ENCODE results near the gene FSD1L.
"Not testable (repeated sequence)": the region's sequence is repeated elsewhere in the genome, so short reads cannot be mapped to it uniquely, and the experiment has no call there.

Gene FSD1L

DNA sequence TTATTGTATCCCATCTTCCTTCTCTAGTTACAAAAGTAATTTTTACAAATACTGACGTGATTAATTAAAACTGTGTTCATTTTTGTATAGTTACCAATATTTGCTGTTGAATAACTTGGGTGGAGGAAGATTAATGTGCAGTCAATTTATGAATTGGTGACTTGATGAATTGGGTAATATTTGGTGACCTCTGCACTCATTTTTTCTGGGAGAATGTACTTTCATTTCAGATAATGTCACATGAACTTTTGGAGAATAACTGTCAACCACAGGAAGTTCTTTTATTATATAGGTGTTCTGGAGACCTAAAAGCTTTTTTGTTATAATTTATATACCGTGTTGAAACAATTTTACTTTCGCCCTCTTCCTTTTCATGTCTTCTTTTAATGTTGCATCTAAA, 83.7 kb downstream of the FSD1L start:
- no peak overlapping the region for H3K27ac Mint-ChIP-seq
- peaks cover 14% of the 10 kb centered on the region for H3K9me3 Mint-ChIP-seq
- H3K27me3 Mint-ChIP-seq (ENCODE audit: low read depth) = no peaks in the 10 kb centered on the region
- no peak overlapping the region for H3K4me3 Mint-ChIP-seq
- H3K36me3 Mint-ChIP-seq (ENCODE audit: low read depth) = no peaks in the 10 kb centered on the region
- peaks cover 7% of the 10 kb centered on the region for H3K4me1 Mint-ChIP-seq (ENCODE audit: low read depth)

DNA sequence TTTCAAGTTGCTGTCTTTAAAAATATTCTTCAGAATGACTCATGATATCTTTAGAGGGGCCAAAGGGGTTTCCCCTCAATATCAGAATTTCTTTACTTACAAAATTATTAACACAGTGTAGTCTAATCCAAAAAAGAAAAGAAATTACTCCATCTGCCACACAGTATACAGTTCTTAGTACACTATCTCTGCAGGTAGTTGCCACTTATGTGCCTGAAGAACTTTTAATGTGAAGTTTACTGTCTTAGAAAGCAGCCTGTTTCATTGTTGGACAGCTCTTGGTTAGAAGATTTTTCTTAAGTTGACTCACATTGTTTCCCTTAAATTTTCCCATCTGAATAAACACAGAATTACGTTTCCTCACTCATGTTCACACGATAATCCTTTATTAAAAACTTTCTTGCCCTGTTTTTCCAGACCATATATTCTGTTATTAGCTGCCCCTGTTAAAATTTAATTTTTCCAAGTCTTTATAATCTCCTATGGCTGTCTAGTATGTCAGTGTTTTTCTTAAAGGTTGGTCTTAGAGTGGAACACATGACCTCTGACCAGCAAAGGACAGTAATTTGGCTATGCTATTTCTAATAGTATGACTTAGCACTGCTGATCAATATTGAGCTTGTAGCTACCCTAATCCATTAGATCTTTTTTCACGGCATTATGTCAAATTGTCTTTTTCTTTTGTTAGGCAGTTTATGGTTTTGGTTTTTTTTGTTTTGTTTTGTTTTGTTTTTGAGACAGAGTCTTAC, 88.3 kb downstream of the FSD1L start:
- no peaks in the 10 kb centered on the region for H3K36me3 Mint-ChIP-seq (ENCODE audit: low read depth)
- H3K27me3 Mint-ChIP-seq (ENCODE audit: low read depth) = no peaks in the 10 kb centered on the region
- H3K4me1 Mint-ChIP-seq (ENCODE audit: low read depth) = peaks cover 7% of the 10 kb centered on the region
- H3K27ac Mint-ChIP-seq = no peak overlapping the region
- no peaks in the 10 kb centered on the region for H3K9me3 Mint-ChIP-seq
- no peak overlapping the region for H3K4me3 Mint-ChIP-seq

DNA sequence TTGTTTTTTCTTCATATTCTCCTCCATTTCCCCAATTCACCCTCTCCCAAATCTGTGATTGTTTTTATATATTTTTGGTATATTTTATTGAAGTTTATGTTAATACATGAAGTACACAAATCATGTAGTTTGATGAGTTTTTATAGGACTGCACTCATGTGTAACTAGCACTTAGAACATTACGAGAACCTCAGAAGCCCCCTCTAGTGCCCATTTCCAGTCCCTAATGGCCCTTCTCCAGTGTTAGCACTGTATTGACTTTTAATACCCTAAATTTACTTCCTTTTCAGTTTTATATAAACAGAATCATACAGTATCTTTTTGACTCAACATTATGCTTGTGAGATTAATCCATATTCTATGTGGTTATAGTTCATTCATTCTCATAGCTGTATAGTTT, 91.6 kb downstream of the FSD1L start:
- no peak overlapping the region for H3K27ac Mint-ChIP-seq
- no peak overlapping the region for H3K4me3 Mint-ChIP-seq
- H3K36me3 Mint-ChIP-seq (ENCODE audit: low read depth) = no peaks in the 10 kb centered on the region
- peaks cover 2% of the 10 kb centered on the region for H3K4me1 Mint-ChIP-seq (ENCODE audit: low read depth)
- no peaks in the 10 kb centered on the region for H3K9me3 Mint-ChIP-seq
- H3K27me3 Mint-ChIP-seq (ENCODE audit: low read depth) = no peaks in the 10 kb centered on the region

DNA sequence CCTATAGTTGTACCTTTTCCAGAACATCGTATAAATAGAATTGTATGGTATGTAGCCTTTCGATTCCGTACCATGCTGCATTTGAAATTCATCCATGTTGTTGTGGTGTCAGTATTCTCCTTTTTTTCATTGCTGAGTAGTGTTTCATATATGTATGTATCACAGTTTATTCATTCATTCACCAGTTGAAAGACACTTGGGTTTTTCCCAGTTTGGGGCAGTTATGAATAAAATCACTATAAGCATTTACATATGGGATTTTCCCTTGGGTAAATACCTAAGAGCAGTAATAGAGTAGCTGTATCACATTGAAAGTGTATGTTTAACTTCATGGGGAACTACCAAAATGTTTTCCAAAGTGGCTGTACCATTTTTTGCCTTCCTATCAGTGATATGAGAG, 94.0 kb downstream of the FSD1L start:
- H3K36me3 Mint-ChIP-seq (ENCODE audit: low read depth) = no peaks in the 10 kb centered on the region
- no peaks in the 10 kb centered on the region for H3K9me3 Mint-ChIP-seq
- no peak overlapping the region for H3K4me3 Mint-ChIP-seq
- H3K4me1 Mint-ChIP-seq (ENCODE audit: low read depth) = peaks cover 2% of the 10 kb centered on the region
- H3K27me3 Mint-ChIP-seq (ENCODE audit: low read depth) = no peaks in the 10 kb centered on the region
- no peak overlapping the region for H3K27ac Mint-ChIP-seq

DNA sequence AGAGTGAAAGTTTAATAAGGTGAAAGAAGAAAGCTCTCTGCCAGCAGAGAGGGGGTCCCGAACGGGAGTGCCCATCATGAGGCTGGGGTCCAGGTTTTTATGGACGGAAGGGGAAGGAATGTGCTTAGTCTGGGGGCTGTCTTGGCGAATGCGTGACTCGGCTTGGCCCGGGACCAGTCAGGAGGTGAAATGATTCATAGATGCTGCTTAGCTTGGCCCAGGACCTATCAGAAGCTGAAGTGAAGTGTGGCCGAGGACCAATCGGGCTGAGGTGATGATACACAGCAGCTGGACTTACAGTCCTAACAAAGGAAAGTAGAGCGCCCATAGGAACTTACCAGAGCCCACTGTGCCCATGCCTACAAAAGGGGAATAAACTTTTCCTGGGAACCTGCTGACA, 106.2 kb downstream of the FSD1L start:
- Mint-ChIP-seq H3K36me3 (ENCODE audit: low read depth) (no peaks in the 10 kb centered on the region), H3K4me3 (no peak overlapping the region), H3K9me3 (no peaks in the 10 kb centered on the region), H3K4me1 (ENCODE audit: low read depth) (peaks cover 14% of the 10 kb centered on the region), H3K27ac (no peak overlapping the region), H3K27me3 (ENCODE audit: low read depth) (no peaks in the 10 kb centered on the region)

DNA sequence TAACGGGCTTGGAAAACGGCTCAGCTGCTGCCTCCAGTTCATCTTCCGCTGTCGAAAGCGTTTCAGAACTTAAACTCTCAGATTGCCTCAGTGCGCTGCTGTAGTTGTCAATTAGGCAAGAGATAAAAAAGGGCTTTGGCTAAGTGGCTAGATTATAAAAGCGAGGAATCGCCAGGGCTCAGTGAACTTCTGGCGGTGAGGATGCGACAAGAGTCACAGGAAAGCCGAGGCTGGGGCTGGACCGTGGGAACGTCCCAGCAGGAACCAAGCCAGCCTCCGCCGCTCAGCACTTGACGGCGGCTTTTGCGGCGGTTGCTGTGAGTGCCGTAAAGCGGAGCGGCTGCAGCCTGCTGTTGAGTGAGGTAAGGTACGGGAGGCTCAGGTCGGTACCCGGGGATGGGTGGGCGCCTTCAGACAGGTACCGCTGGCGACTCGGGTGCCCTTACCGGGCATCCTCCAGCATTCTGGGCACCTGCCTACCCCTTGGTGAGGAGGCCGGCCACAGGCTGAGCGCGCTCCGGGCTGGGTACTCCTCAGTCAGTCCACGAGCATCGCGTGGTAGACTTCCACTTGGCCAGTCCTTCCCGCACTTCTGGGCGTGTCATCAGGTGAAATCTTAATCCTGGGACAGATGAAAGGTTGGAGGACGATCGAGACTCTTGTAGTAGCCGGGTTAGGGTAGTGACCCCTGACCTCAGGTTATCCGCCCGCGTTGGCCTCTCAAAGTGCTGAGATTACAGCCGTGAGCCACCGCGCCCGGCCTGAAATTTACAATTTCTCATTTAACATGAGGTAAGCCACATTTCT, 110.2 kb downstream of the FSD1L start, which contains the start of gene FKTN:
Gene FKTN, plus strand, starts transcription at position 328 of the 807 bp plus-strand sequence. CDS start 16,902 bp downstream, outside the sequence.
- H3K4me3 Mint-ChIP-seq = peak within 1 kb of the TSS; percentile 92
- peak within 1 kb of the TSS; percentile 63 for H3K27ac Mint-ChIP-seq
- H3K36me3 Mint-ChIP-seq (ENCODE audit: low read depth) = peaks cover 18% of the 10 kb centered on the region
- H3K9me3 Mint-ChIP-seq = peaks cover 19% of the 10 kb centered on the region
- H3K4me1 Mint-ChIP-seq (ENCODE audit: low read depth) = peaks cover 17% of the 10 kb centered on the region
- H3K27me3 Mint-ChIP-seq (ENCODE audit: low read depth) = no peaks in the 10 kb centered on the region

DNA sequence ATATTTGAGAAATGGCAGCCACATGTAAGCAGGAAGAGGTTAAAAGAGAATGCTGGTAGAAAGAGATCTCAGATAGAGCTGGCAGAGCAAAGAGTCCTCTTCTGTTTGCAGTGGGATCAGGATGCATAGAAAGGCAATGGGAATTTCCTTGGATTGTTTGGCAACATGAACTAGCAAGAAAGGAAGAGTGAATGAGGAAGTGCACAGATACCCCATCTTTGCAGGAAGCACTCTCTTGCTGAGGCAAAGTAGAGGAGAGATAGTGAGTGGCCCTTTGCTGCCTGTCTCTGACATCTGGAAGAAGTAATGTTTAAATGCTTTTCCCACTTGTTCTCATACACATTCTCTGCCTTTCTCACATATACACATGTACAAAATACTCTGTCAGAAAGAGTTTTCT, 124.6 kb downstream of the FSD1L start:
- H3K9me3 Mint-ChIP-seq = peaks cover 25% of the 10 kb centered on the region
- peaks cover 34% of the 10 kb centered on the region for H3K36me3 Mint-ChIP-seq (ENCODE audit: low read depth)
- H3K4me3 Mint-ChIP-seq = no peak overlapping the region

DNA sequence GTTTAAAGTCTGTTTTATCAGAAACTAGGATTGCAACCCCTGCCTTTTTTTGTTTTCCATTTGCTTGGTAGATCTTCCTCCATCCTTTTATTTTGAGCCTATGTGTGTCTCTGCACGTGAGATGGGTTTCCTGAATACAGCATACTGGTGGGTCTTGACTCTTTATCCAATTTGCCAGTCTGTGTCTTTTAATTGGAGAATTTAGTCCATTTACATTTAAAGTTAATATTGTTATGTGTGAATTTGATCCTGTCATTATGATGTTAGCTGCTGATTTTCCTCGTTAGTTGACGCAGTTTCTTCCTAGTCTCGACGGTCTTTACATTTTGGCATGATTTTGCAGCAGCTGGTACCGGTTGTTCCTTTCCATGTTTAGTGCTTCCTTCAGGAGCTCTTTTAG, 132.1 kb downstream of the FSD1L start:
- not testable (repeated sequence) for H3K4me3 Mint-ChIP-seq; H3K27ac Mint-ChIP-seq; H3K4me1 Mint-ChIP-seq (ENCODE audit: low read depth); H3K27me3 Mint-ChIP-seq (ENCODE audit: low read depth)
- Mint-ChIP-seq H3K36me3 (ENCODE audit: low read depth) (peaks cover 26% of the 10 kb centered on the region), H3K9me3 (peaks cover 13% of the 10 kb centered on the region)

More for the DNA sequence above, 124.6 kb downstream of the FSD1L start:
- no peaks in the 10 kb centered on the region for H3K4me1 Mint-ChIP-seq (ENCODE audit: low read depth)
- no peaks in the 10 kb centered on the region for H3K27me3 Mint-ChIP-seq (ENCODE audit: low read depth)
- H3K27ac Mint-ChIP-seq = no peak overlapping the region

DNA sequence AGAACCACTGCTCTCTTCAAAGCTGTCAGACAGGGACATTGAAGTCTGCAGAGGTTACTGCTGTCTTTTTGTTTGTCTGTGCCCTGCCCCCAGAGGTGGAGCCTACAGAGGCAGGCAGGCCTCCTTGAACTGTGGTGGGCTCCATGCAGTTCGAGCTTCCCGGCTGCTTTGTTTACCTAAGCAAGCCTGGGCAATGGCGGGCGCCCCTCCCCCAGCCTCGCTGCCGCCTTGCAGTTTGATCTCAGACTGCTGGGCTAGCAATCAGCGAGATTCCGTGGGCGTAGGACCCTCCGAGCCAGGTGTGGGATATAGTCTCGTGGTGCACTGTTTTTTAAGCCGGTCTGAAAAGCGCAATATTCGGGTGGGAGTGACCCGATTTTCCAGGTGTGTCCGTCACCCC, 133.7 kb downstream of the FSD1L start:
- H3K4me3 Mint-ChIP-seq; H3K4me1 Mint-ChIP-seq (ENCODE audit: low read depth); H3K27ac Mint-ChIP-seq; H3K27me3 Mint-ChIP-seq (ENCODE audit: low read depth); H3K9me3 Mint-ChIP-seq: not testable (repeated sequence)
- peaks cover 15% of the 10 kb centered on the region for H3K36me3 Mint-ChIP-seq (ENCODE audit: low read depth)

DNA sequence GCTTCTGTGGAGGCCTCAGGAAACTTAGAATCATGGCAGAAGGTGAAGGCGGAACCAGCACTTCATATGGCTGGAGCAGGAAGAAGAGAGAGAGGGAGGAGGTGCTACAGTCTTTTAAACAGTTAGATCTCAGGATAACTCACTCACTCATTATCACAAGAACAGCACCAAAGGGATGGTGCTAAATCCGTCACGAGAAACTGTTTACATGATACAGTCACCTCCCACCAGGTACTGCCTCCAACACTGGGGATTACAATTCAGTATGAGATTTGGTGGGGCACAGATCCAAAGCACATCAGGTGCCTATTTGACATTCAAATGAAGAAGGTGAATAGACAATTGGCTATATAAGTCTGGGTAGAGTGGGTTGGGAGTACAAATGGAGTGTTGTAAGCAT, 145.3 kb downstream of the FSD1L start:
- Mint-ChIP-seq H3K4me1 (ENCODE audit: low read depth) (no peaks in the 10 kb centered on the region), H3K9me3 (peaks cover 23% of the 10 kb centered on the region), H3K27me3 (ENCODE audit: low read depth) (no peaks in the 10 kb centered on the region), H3K4me3 (no peak overlapping the region), H3K27ac (no peak overlapping the region), H3K36me3 (ENCODE audit: low read depth) (peaks cover 24% of the 10 kb centered on the region)
